MCF 10A (cell line): ENCODE data around the gene OR13C9. TPM values are rescaled to one million over a fixed set of nuclear protein-coding genes. Genes with fewer than 3 reads are reported as not detected.
"Not testable (repeated sequence)": the region's sequence is repeated elsewhere in the genome, so short reads cannot be mapped to it uniquely, and the experiment has no call there.

Experiments
- BruUV-seq: library from RNA; stranded (reverse); fragments of 400-500 nt; replicated peaks from 2 replicates; lab custom pipeline; 2021; lab: Mats Ljungman, UMichigan
- CTCF ChIA-PET: fragments of 300-600 bp; sonication (Branson Sonifier 250); formaldehyde crosslinking; extraction: SDS; loops from one replicate; lab custom pipeline; 2021; ENCODE audit warnings: antibody characterized with exemption, inconsistent platforms; lab: Yijun Ruan, JAX
- POLR2A ChIA-PET: fragments of 300-600, 350-650 bp; sonication (Branson Sonifier 250); formaldehyde crosslinking; extraction: SDS; loops from one replicate; lab custom pipeline; 2020; ENCODE audit warnings: antibody characterized with exemption, inconsistent platforms; lab: Yijun Ruan, JAX
- DNase-seq: peaks from one replicate; pipeline ENCODE4 v3.0.0-alpha.2; 2018; ENCODE audit not compliant: unreplicated experiment
- H3K27ac Mint-ChIP-seq: one replicate; pipeline ENCODE4 v1.8.0; 2022; ENCODE audit warnings: mild to moderate bottlenecking, low read depth, mixed read lengths; ENCODE audit not compliant: unreplicated experiment
- H3K27me3 Mint-ChIP-seq: one replicate; pipeline ENCODE4 v1.8.0; 2022; ENCODE audit warnings: mixed read lengths; ENCODE audit not compliant: insufficient read depth, unreplicated experiment
- H3K36me3 Mint-ChIP-seq: one replicate; pipeline ENCODE4 v1.8.0; 2022; ENCODE audit warnings: mild to moderate bottlenecking, moderate library complexity, mixed read lengths; ENCODE audit not compliant: insufficient read depth, unreplicated experiment
- H3K4me1 Mint-ChIP-seq: one replicate; pipeline ENCODE4 v1.8.0; 2022; ENCODE audit warnings: mixed read lengths; ENCODE audit not compliant: insufficient read depth, unreplicated experiment
- H3K4me3 Mint-ChIP-seq: one replicate; pipeline ENCODE4 v1.8.0; 2022; ENCODE audit warnings: mild to moderate bottlenecking, moderate library complexity, mixed read lengths; ENCODE audit not compliant: unreplicated experiment
- H3K9me3 Mint-ChIP-seq: one replicate; pipeline ENCODE4 v1.8.0; 2022; ENCODE audit warnings: mixed read lengths; ENCODE audit not compliant: unreplicated experiment
- CTCF ChIP-seq: fragments of 200-600 bp; IDR thresholded peaks from one replicate; pipeline ENCODE4 v1.8.0; 2022; ENCODE audit warnings: antibody characterized with exemption, mild to moderate bottlenecking; ENCODE audit not compliant: unreplicated experiment
- intact Hi-C: fragments of 100-400 bp; cut with micrococcal nuclease; formaldehyde crosslinking; loops from 2 replicates; pipeline ENCODE4 v1.14.1; 2022
- total RNA-seq: library from RNA; stranded (reverse); gene quantifications from 2 replicates; pipeline ENCODE4 v1.2.3, GENCODE V29; 2022

OR13C9 gene
- total RNA-seq, 1 experiment from 2014 or later, result not detected

- Mint-ChIP-seq H3K27ac (no peak overlapping the region), H3K9me3 (no peaks in the 10 kb centered on the region), H3K4me1 (peaks cover 6% of the 10 kb centered on the region), H3K4me3 (no peak overlapping the region), H3K27me3 (no peaks in the 10 kb centered on the region), H3K36me3 (no peaks in the 10 kb centered on the region)
- ChIA-PET CTCF (interaction anchor here (0.7 kb wide), 1 partner anchor 1962 kb away, joined by 3 read pairs; no protein-coding TSS in a partner anchor), POLR2A (no interaction called here)
- intact Hi-C loops, result loop anchor here (10.0 kb wide), 1 partner anchor 140 kb away; the partner anchor contains the start of gene NIPSNAP3A
- TF ChIP-seq CTCF, result no peak
- no peak for DNase-seq
- BruUV-seq, result no TSS peak
These were observed 13.2 kb downstream of the OR13C9 start for GRCh38 chr9:104604801-104605200.

GRCh38 chr9:104599313-104599712 is 18.7 kb downstream of the OR13C9 start, which contains the start of gene OR13C5:
TSS of gene OR13C5 (minus strand) at chr9:104599413. CDS start at chr9:104599413, 0 bp downstream.
- H3K9me3 Mint-ChIP-seq, BruUV-seq, intact Hi-C loops, H3K4me1 Mint-ChIP-seq, H3K4me3 Mint-ChIP-seq, H3K27me3 Mint-ChIP-seq, H3K36me3 Mint-ChIP-seq, H3K27ac Mint-ChIP-seq, CTCF ChIA-PET, POLR2A ChIA-PET, DNase-seq: not testable (repeated sequence)

- H3K27me3 Mint-ChIP-seq, DNase-seq, H3K4me1 Mint-ChIP-seq, H3K4me3 Mint-ChIP-seq, CTCF ChIA-PET, BruUV-seq, H3K36me3 Mint-ChIP-seq, POLR2A ChIA-PET, H3K9me3 Mint-ChIP-seq, H3K27ac Mint-ChIP-seq, intact Hi-C loops: not testable (repeated sequence)
These were observed 19.3 kb downstream of the OR13C9 start for GRCh38 chr9:104598749-104599148.

GRCh38 chr9:104589626-104590025 is 28.4 kb downstream of the OR13C9 start:
- H3K4me3 Mint-ChIP-seq, result no peak overlapping the region
- intact Hi-C loops, result no loop called here
- CTCF ChIA-PET, result interaction anchor here (0.6 kb wide), 1 partner anchor 94 kb away, joined by 3 read pairs; no protein-coding TSS in a partner anchor
- TF ChIP-seq CTCF, result no peak
- BruUV-seq, result no TSS peak
- no peaks in the 10 kb centered on the region for H3K36me3 Mint-ChIP-seq
- no peaks in the 10 kb centered on the region for H3K4me1 Mint-ChIP-seq
- peaks cover 13% of the 10 kb centered on the region for H3K9me3 Mint-ChIP-seq
- no peak for DNase-seq
- no peaks in the 10 kb centered on the region for H3K27me3 Mint-ChIP-seq
- H3K27ac Mint-ChIP-seq, result no peak overlapping the region
- POLR2A ChIA-PET, result no interaction called here

GRCh38 chr9:104586496-104587180 is 31.4 kb downstream of the OR13C9 start:
- CTCF ChIA-PET, result interaction anchor here (0.8 kb wide), 1 partner anchor 11 kb away, joined by 3 read pairs; no protein-coding TSS in a partner anchor
- POLR2A ChIA-PET, result no interaction called here
- BruUV-seq, result no TSS peak
- no peak for TF ChIP-seq CTCF
- H3K27me3 Mint-ChIP-seq, result no peaks in the 10 kb centered on the region
- H3K9me3 Mint-ChIP-seq, result no peaks in the 10 kb centered on the region
- H3K4me1 Mint-ChIP-seq, result no peaks in the 10 kb centered on the region
- H3K36me3 Mint-ChIP-seq, result no peaks in the 10 kb centered on the region
- intact Hi-C loops, result no loop called here
- peak; percentile 63 for DNase-seq
- no peak overlapping the region for H3K4me3 Mint-ChIP-seq
- no peak overlapping the region for H3K27ac Mint-ChIP-seq
